ENCODE results near the gene H1-8.
"Not testable (repeated sequence)": the region's sequence is repeated elsewhere in the genome, so short reads cannot be mapped to it uniquely, and the experiment has no call there.

Gene H1-8

DNA sequence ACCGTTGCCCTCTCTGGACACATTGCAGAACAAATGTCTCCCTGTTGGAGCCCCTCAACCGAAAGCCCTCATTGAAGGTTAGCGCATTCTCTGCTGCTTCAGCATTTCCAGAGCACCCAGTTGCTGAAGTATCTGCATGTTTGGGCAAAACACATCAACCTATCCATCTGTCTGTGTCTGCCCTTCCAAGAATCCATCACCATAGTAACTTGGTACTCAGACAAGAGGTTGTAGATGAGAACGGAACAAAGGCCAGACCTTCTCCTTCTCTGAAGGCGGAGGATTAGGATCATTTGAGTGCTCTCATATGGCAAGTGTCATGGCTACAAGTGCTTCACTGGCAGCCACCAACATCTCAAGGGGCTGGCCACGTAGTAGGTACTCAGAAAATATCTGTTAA, 37.6 kb upstream of the H1-8 start:
- ATAC-seq (replicated peaks), result no peak
- Mint-ChIP-seq H3K4me1 (no peaks in the 10 kb centered on the region), H3K9me3 (no peaks in the 10 kb centered on the region), H3K27ac (no peak overlapping the region), H3K4me3 (no peak overlapping the region), H3K27me3 (no peaks in the 10 kb centered on the region), H3K36me3 (peaks cover 10 to 12% of the 10 kb centered on the region in 2 donors)
- no peak for DNase-seq

DNA sequence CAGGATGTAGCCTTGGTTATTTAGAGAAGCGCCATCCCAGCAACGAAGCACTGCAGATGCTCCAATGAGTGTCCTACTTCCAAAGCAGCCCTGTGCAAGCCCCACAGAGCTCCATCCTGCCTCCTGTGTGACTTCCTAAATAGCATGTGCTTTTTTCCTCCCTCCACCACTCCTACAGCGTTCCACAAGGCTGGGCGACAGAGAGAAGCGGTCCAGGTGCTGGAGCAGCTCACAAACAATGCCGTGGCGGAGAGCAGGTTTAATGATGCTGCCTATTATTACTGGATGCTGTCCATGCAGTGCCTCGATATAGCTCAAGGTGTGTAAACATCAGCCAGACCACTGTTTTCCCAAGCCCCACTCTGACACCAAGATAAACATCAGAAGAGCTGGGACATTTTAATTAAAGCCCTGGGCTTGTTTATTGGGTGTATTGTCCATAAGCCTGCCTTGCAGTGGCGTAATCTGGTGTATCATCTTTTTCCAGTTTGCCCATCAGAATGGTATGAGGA, 36.7 kb upstream of the H1-8 start:
- no peak overlapping the region for H3K4me3 Mint-ChIP-seq
- H3K27me3 Mint-ChIP-seq, result no peaks in the 10 kb centered on the region
- DNase-seq (no peak), ATAC-seq (replicated peaks) (no peak)
- H3K9me3 Mint-ChIP-seq, result no peaks in the 10 kb centered on the region
- H3K36me3 Mint-ChIP-seq, result peaks cover 6 to 8% of the 10 kb centered on the region in 2 donors
- H3K4me1 Mint-ChIP-seq, result no peaks in the 10 kb centered on the region
- no peak overlapping the region for H3K27ac Mint-ChIP-seq

DNA sequence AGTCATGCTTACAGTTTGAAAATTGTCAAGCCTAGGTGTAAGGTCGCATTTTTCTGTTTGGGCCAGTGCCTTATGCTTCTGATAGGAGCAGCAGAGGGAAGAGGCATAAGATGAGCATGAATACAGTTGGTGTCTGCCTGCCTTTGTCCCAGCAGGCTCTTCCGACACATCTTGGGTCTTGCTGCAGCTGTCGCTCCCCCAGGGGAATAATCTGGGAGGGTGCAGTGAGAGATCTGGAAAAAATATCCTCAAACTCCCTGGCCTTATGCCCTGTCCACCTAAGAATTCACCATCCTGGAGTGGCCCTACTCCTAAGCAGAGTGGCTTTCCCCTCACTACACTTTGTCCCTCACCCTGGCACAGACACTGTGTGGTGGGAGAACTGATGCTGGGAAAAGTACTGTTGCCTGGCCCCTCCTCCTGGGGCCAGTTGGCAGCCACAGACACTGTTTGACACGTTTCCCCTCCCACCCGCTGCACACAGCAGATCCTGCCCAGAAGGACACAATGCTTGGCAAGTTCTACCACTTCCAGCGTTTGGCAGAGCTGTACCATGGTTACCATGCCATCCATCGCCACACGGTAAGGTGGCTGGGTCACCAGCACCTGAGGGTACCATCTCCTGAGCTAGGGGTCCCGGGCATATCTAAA, 35.7 kb upstream of the H1-8 start:
- H3K36me3 Mint-ChIP-seq, result peaks cover 8 to 10% of the 10 kb centered on the region in 2 donors
- H3K27me3 Mint-ChIP-seq, result no peaks in the 10 kb centered on the region
- DNase-seq (no peak), ATAC-seq (replicated peaks) (no peak)
- H3K27ac Mint-ChIP-seq, result no peak overlapping the region
- no peaks in the 10 kb centered on the region for H3K4me1 Mint-ChIP-seq
- no peak overlapping the region for H3K4me3 Mint-ChIP-seq
- no peaks in the 10 kb centered on the region for H3K9me3 Mint-ChIP-seq

DNA sequence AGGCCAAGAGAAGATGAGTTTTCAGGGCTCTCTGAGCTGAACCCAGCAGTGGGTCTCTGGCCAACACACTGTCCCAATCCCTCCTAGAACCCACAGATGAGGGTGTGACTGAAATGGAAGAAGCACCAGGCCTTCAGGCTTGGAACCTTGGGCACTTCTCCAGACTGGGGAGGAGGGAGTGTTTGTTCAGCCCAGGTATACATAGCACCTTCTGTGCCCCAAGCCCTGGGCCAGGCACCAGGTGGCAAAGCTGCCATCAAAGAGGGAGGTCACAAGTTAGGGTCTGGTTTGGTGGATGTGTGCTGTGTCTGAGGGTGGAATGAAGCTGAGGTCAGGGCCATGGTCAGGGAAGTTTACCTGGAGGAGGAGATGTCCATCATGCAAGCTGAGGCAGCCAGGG, 30.4 kb upstream of the H1-8 start:
- ATAC-seq (replicated peaks) (no peak), DNase-seq (no peak)
- Mint-ChIP-seq H3K4me1 (no peaks in the 10 kb centered on the region), H3K27ac (no peak overlapping the region), H3K9me3 (no peaks in the 10 kb centered on the region), H3K27me3 (no peaks in the 10 kb centered on the region), H3K4me3 (no peak overlapping the region), H3K36me3 (peaks cover 14 to 29% of the 10 kb centered on the region in 2 donors)

DNA sequence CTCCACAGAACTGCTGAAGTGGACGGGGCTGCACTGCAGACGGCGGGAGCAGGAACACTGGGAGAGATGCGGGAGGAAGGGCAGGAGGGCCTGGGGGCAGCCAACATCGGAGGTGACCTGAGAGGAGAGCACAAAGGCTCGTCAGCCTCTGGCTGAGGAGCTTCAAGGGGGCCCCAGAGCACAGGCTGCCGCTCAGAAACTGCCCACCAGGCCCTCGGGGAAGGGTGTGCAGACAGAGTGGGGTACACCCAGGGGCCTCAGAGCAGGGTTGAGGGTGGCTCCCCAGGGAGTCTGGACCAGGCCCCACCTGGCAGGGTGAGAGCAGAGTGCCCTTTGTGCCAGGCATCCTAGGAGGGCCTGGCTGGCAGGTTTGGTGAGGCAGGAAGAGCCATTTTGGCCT, 29.3 kb upstream of the H1-8 start:
- Mint-ChIP-seq H3K27me3 (no peaks in the 10 kb centered on the region), H3K9me3 (no peaks in the 10 kb centered on the region), H3K4me3 (no peak overlapping the region), H3K4me1 (no peaks in the 10 kb centered on the region), H3K36me3 (peaks cover 14 to 29% of the 10 kb centered on the region in 2 donors), H3K27ac (no peak overlapping the region)
- ATAC-seq (replicated peaks) (no peak), DNase-seq (no peak)

DNA sequence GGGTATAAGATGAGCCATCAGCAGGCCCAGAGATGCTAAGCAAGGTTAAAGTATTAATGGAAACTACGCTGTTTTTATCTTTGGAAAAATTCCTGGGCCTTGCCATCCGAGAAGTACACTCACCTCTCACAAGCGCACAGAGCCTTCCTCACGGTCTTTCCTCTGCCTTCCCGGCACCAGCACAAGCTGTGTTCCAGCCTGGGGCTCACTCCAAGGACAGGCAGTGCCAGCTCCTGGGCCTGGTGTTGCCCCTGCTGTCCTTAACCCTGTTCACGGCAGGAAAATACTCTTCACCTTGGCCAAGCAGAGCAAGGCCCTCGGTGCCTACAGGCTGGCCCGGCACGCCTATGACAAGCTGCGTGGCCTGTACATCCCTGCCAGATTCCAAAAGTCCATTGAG, 28.9 kb upstream of the H1-8 start:
- Mint-ChIP-seq H3K27me3 (no peaks in the 10 kb centered on the region), H3K27ac (no peak overlapping the region), H3K4me1 (no peaks in the 10 kb centered on the region), H3K4me3 (no peak overlapping the region), H3K9me3 (no peaks in the 10 kb centered on the region), H3K36me3 (peaks cover 14 to 33% of the 10 kb centered on the region in 2 donors)
- ATAC-seq (replicated peaks) (no peak), DNase-seq (no peak)

DNA sequence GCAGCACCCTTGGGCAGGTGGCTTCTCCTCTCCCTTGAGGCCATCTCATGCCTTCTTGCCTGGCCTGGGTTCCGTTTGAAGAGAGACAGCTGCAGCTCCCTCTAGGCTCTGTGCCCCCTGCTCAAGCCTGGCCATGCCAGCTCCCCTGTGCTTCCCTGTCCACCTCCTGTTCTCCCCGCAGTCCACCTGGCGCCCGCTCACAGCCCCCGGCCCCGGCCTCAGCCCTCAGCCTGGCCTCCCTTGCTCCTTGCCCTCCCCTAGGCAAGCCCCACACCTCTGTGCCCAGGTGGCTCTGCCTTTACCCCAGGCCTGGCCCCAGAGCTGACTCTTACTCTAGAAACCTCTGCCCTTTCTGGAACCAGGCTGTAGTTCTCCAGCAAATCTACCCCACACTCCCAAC, 28.4 kb upstream of the H1-8 start:
- no peak for ATAC-seq (replicated peaks)
- DNase-seq, result no peak
- no peak overlapping the region for H3K27ac Mint-ChIP-seq
- H3K4me3 Mint-ChIP-seq, result no peak overlapping the region
- H3K4me1 Mint-ChIP-seq, result no peaks in the 10 kb centered on the region
- H3K36me3 Mint-ChIP-seq, result peaks cover 14 to 34% of the 10 kb centered on the region in 2 donors
- no peaks in the 10 kb centered on the region for H3K27me3 Mint-ChIP-seq
- no peaks in the 10 kb centered on the region for H3K9me3 Mint-ChIP-seq

DNA sequence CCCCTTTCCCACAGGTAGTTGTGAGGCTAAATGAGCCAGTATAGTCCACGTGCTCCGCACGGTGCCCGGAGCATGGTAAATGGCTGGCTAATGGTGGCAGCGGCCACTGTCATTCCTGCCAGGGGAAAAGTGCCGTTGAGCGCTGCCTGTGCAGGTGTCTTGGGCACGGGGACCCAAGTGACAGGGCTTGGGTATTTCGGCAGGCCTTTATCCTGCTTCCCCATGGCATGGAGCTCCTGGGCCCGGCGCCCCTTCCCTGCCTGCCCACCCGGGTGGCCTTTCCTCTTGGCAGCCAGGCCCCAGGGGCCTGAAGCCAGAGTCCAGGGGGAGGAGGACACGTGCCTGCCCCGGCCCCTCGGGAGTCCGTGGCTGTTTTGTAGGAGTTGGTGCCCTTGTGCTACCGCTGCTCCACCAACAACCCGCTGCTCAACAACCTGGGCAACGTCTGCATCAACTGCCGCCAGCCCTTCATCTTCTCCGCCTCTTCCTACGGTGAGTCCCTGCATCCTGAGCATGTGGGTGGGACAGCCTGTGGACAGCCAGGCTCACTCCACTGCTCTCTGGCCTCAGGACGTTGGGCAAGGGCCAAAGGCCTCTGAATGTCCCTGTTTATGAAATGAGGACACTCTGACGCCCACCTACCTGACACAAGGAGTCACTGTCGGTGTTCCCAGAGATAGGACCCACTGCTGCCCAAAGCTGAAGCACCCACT, 27.7 kb upstream of the H1-8 start:
- H3K4me3 Mint-ChIP-seq; H3K4me1 Mint-ChIP-seq; H3K9me3 Mint-ChIP-seq; H3K27me3 Mint-ChIP-seq; DNase-seq; H3K27ac Mint-ChIP-seq; ATAC-seq (replicated peaks): not testable (repeated sequence)
- H3K36me3 Mint-ChIP-seq, result peaks cover 17 to 39% of the 10 kb centered on the region in 2 donors

DNA sequence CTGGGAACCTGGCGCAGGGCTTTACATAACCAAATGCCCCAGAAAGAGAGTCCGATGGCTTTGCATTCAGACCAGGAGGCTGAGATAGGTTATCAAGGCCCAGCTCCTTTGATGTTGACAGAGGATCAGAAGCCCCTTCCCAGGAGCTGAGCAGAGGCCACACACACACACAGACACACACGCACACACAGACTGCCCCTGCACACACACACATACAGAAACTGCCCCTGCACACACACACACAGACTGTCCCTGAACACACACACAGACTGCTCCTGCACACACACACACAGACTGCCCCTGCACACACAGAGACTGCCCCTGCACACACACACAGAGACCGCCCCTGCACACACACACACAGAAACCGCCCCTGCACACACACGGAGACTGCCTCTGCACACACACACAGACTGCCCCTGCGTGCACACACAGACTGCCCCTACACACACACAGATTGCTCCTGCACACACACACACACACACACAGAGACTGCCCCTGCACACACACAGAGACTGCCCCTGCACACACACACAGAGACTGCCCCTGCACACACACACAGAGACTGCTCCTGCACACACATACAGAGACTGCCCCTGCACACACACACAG, 27.0 kb upstream of the H1-8 start:
- DNase-seq; H3K27ac Mint-ChIP-seq; H3K4me3 Mint-ChIP-seq; H3K4me1 Mint-ChIP-seq; ATAC-seq (replicated peaks); H3K27me3 Mint-ChIP-seq; H3K9me3 Mint-ChIP-seq: not testable (repeated sequence)
- H3K36me3 Mint-ChIP-seq, result peaks cover 15 to 36% of the 10 kb centered on the region in 2 donors

DNA sequence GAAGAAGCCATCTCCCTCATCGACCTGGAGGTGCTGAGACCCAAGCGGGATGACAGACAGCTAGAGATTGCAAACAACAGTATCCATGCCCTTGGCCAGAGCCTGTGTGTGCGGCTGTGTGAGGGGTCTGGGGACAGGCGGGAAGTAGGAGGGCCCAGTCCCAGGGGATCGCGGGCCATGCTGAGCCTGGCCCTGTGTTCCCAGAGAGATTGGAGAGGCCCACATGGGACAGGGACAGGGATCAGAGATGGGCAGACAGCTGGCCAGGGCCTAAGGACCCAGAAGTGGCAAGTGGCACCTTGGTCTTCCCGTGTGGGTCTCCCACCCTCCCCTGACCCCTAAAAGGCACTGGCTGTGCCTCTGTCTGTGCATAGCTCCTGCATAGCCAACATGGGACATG, 25.5 kb upstream of the H1-8 start:
- Mint-ChIP-seq H3K9me3 (no peaks in the 10 kb centered on the region), H3K36me3 (peaks cover 12 to 32% of the 10 kb centered on the region in 2 donors), H3K27ac (no peak overlapping the region), H3K4me3 (no peak overlapping the region), H3K4me1 (no peaks in the 10 kb centered on the region), H3K27me3 (no peaks in the 10 kb centered on the region)
- DNase-seq, result no peak
- ATAC-seq (replicated peaks), result no peak

DNA sequence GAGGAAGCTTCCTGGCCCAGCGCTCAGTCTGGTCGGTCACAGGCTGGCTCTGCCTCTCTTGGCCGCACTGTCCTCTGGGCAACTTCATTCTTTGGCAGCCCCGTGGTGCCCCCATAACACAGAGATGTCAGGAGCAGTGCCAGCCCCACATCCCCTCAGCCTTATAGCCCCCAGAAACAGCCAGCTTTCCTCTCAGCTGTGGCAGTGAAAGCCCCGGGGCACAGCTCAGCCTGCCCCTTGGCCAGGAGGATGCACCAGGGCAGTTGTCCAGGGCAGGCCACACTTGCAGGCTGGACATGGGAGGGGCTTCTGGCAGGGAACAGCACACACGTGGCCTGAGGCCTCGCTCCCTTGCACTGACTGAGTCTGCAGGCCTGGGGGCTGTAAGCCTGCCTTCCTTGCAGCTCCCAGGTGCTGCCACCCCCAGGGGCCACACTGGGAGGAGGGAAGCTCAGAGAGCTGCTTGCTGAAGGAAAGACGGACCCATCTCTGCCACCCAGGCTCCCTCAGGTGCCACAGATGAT, 24.9 kb upstream of the H1-8 start:
- Mint-ChIP-seq H3K9me3 (no peaks in the 10 kb centered on the region), H3K27me3 (no peaks in the 10 kb centered on the region), H3K36me3 (peaks cover 10 to 28% of the 10 kb centered on the region in 2 donors), H3K4me1 (no peaks in the 10 kb centered on the region), H3K27ac (no peak overlapping the region), H3K4me3 (no peak overlapping the region)
- DNase-seq (no peak), ATAC-seq (replicated peaks) (no peak)

DNA sequence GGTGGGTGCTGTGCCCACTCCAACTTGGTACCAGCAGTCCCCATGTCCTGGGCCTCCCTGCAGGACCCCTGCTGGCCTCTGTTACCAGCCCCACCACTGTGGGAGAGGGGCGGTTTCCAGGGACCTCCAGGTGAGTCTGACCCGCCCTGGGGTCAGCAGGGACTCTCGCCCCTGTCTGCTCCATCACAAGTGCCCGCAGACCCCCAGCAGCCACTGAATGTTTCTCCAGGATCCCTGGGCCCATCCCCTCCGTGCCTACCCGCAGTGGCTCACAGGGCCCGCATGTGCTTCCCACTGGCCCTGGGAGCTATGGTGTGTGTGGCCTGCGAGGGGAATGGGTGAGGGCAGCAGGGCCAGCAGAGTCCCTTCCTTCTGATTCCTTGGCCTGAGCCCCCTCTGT, 24.4 kb upstream of the H1-8 start:
- Mint-ChIP-seq H3K4me1 (no peaks in the 10 kb centered on the region), H3K9me3 (no peaks in the 10 kb centered on the region), H3K27me3 (no peaks in the 10 kb centered on the region), H3K27ac (no peak overlapping the region), H3K36me3 (peaks cover 10 to 28% of the 10 kb centered on the region in 2 donors), H3K4me3 (no peak overlapping the region)
- DNase-seq, result no peak
- no peak for ATAC-seq (replicated peaks)

DNA sequence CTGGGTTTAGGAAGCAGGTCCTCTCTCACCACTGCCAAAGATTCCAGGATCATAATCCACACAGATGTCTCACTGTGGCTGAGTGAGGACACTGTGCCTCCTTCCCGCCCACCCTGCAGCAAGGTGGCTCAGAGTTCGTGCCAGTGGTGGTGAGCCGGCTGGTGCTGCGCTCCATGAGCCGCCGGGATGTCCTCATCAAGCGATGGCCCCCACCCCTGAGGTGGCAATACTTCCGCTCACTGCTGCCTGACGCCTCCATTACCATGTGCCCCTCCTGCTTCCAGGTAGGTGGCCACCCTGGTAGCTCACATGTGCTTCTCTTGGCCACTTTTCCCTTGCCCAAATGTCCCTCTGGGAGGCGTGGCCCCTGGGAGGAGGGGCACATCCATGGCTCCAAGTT, 23.5 kb upstream of the H1-8 start:
- ATAC-seq (replicated peaks) (no peak), DNase-seq (no peak)
- H3K27me3 Mint-ChIP-seq, result no peaks in the 10 kb centered on the region
- H3K4me1 Mint-ChIP-seq, result no peaks in the 10 kb centered on the region
- no peaks in the 10 kb centered on the region for H3K9me3 Mint-ChIP-seq
- no peak overlapping the region for H3K4me3 Mint-ChIP-seq
- peaks cover 10 to 28% of the 10 kb centered on the region in 2 donors for H3K36me3 Mint-ChIP-seq
- H3K27ac Mint-ChIP-seq, result no peak overlapping the region

DNA sequence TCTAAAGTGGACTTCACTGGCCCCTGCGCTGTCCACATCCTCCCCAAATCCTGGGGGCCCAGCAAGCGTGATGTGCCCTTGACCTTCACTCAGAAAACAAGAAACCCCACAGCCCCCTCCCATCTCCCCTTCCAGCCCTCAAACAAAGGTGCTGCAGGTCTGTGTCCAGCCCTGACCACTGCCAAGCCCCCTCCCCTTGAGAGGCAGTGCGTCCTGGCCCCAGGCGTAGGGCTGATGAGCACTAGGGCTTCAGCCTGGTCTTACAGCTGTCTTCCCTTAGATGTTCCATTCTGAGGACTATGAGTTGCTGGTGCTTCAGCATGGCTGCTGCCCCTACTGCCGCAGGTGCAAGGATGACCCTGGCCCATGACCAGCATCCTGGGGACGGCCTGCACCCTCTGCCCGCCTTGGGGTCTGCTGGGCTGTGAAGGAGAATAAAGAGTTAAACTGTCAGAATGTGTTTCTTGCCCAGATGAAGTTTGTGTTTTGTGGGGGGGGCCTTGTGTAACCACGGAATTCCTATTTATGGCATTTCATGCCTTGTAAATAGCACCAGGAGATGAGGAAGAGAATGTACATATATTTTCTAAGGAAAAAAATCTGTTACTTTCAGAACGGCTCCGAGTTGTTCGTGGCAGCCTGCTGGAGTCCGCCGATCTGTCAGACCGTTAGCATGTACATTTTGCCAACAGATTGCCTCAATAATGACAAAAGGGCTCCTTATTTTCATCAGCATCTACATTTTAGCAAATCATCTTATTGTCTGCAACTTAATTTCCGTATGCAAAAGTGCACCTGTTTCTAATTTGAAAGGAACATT, 22.9 kb upstream of the H1-8 start:
- H3K4me1 Mint-ChIP-seq, result peaks cover 0 to 5% of the 10 kb centered on the region in 2 donors
- H3K27ac Mint-ChIP-seq, result no peak overlapping the region
- H3K36me3 Mint-ChIP-seq, result peaks cover 10 to 28% of the 10 kb centered on the region in 2 donors
- H3K9me3 Mint-ChIP-seq, result no peaks in the 10 kb centered on the region
- DNase-seq, result no peak
- no peak for ATAC-seq (replicated peaks)
- H3K4me3 Mint-ChIP-seq, result no peak overlapping the region
- H3K27me3 Mint-ChIP-seq, result no peaks in the 10 kb centered on the region
